HG03066 (cell line): ENCODE results near the gene TDRD15.
"Not testable (repeated sequence)": the region's sequence is repeated elsewhere in the genome, so short reads cannot be mapped to it uniquely, and the experiment has no call there.

Source experiments
- ATAC-seq: cut with Tn5 transposase; IDR thresholded peaks from one replicate; pipeline ENCODE4 v1.9.1; 2021; ENCODE audit warnings: low read depth; ENCODE audit not compliant: unreplicated experiment

The TDRD15 gene

DNA sequence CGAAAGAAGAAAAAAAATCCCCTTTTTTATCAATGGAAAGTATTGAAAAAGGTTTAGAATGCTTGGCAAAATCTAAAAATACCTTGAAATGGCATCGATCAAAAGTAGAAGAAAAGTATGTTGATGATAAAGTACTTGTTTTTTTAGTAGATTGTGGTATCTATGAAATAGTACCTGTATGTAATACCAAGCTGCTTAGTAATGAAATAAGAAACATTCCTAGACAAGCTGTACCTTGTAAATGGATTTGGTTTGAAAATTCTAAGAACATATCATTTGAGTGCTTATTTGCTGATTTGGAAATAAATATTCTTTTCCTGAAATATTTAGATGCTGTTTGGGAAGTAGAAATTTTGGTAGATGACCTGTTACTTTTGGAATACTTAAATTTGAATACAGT is 18.4 kb downstream of the TDRD15 start:
- no peak for ATAC-seq

DNA sequence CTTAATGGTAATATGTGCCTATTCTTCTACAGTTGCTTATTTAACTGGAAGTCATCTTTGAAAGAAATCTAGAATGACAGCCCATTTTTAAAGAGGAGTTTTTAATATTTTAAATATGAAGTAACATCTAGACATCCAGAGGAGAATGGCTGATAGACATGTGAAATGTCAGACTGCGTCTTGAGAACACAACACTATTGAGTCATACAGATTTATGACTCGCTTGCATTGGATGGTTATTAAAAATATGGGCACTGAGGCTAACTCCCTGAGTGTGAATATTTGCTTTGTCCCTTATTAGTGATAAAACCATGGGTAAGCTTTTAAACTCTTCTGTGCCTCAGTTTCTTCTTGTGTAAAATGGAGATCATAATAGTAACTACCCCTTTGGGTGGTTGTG is 22.9 kb downstream of the TDRD15 start:
- ATAC-seq = no peak

DNA sequence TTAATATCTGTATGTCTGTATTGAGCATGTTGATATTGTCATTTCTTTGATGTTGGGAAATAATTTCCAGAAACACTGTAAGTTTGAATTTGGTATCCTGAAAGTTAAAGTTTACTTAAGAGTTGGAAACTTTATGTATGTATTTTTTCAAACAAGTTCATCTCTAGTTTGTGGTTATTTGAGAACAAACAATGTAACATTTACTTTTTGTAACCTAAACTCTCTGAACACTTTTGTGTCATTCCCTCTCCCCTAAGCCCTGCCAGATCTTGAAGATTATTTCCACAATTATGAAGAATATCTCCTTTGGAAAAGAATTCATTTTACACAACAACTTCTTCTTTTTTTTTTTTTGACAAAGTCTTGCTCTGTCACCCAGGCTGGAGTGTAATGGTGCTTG is 24.9 kb downstream of the TDRD15 start:
- no peak for ATAC-seq

DNA sequence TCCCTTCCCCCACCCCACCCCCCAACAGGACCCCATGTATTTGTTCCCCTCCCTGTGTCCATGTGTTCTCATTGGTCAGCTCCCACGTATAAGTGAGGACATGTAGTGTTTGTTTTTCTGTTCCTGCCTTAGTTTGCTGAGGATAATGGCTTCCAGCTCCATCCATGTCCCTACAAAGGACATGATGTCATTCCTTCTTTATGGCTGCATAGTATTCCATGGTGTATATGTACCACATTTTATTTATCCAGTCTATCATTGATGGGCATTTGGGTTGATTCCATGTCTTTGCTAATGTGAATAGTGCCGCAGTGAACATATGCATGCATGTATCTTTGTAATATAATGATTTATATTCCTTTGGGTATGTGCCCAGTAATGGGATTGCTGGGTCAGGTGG is 27.5 kb downstream of the TDRD15 start:
- ATAC-seq = not testable (repeated sequence)

DNA sequence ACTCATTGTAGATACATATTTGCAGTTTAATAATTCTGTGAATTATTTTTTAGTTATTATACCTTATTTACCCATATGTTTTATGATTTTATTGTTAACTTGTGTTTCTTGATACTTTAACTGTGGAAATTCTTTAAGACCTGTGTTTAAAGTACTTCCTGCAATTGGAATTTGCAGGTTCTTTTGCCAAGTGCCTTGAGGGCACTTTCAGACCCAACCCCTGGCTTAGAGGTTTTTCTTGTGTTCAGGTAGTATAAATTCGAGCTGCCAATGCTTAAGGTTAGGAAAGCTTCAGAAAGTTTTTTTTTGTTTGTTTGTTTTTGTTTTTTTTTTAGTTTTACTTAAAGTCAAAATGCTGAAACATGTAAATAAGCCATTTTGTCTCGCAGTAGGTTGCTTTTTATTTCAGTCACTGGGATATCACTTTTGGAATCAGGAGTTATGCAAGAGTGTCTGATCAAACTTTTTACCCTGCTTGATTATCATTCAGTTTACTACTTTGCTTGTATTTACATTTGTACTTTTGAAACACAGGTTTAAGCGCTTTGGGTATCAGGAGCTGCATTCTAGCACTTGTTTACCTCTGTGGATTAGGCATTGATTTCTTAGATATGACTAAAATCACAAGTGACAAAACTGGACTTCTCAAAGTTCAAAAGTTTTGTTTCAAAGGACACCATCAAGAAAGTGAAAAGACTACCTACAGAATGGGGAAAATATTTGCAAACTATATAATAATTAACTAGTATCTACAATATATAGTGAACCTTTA is 31.8 kb downstream of the TDRD15 start:
- ATAC-seq = no peak

DNA sequence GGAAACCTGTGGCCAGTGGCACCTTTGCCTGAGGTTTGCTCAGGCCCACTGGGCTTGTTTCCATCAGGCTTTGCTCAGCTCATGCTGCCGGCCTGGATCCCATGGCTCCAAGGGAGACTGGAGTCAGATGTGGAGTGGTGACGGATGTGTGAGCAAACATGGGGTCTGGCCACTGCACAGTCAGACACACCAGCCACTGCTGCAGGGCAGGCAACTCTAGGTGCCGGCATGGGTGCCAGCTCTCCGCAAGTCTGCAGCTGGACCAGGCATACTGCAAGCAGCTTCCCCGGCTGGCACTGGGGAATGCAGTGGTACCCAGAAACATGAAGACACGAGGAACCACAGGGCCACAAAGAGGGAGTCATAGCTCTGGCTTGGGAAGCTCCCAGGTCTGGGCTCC is 37.4 kb downstream of the TDRD15 start:
- ATAC-seq = no peak

DNA sequence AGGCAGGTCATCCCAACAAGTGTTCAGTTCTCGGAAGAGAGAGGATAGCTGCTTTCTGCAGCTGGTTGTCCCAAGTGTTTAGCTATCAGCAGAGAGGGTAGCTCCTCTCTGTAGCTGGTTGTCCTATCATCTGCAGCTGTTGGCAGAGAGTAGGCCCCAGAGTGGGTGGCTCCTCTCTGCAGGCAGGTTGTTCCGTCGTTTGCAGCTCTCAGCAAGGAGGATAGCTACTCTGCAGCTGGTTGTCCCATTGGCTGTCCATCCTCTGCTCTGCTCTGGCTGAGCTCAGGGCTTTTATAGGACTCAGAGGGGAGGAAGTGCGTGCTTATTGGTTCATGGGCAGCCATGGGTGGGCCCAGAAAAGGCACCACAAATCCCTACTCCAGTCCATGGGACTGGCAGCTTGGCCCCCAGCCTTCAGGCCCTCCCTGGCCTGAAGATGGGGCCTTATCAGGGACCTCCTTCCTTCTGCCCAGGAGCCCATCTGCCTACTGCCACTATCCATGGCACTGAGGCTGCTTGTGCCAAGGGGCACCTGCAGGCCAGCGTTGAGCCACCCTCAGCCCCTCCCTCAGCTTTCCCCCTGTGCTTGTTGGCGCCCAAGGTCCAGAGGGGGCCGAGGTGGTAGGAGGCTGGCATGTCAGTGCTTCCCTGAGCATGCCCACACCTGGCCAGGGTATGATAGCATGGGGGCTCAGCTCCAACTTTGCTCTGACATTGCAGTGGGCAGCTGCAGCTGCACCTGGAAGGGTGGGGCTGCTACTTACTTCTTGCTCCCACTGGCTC is 38.3 kb downstream of the TDRD15 start:
- no peak for ATAC-seq

DNA sequence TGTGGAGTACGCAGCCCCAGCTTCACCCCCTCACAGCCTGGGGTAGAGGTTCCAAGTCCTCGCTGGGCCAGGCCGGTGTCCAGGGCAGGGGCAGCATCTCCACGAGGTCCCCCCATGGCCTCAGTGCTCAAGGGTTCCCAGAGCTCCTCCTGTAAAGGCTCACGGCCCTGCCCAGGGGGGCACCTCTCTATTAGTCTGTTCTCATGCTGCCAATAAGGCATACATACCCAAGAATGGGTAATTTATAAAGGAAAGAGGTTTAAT is 38.8 kb downstream of the TDRD15 start:
- ATAC-seq = no peak

DNA sequence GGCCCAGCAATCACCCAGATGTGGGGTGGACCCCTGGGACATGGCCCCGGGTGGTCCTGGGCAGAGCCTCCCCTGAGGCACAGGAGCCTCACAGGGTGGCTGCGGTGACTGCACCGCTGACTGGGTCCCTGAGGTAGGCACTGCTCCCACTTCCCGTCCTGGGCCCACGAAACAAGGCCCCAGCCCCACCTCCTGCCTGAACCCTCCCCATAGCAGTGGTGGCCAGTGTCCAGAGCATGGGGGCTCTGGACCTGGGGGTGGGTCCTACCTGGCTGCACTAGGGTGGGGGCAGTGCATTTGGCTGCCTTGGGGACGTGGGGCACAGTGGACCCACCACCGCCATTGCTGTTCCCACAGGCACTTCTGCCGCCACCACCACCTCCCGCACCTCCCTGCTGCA is 39.4 kb downstream of the TDRD15 start:
- no peak for ATAC-seq

DNA sequence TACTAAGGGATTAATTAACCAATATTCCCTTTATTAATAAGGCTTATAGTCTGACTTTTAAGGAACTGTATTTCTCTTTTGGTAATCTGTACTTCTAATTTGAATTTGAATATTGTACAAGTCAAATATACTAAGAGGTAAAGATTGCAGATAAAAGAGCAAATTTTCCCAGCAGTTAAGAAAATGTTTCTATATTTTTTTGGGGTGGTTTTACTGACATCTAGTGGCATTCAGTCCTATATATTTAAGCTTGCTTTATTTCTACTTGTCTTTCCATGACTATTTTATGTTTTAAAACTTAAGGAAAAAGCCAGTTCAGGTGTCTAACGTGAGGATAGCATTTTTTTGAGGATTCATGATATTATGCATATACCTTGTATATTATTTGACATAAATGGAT is 41.6 kb downstream of the TDRD15 start:
- no peak for ATAC-seq

DNA sequence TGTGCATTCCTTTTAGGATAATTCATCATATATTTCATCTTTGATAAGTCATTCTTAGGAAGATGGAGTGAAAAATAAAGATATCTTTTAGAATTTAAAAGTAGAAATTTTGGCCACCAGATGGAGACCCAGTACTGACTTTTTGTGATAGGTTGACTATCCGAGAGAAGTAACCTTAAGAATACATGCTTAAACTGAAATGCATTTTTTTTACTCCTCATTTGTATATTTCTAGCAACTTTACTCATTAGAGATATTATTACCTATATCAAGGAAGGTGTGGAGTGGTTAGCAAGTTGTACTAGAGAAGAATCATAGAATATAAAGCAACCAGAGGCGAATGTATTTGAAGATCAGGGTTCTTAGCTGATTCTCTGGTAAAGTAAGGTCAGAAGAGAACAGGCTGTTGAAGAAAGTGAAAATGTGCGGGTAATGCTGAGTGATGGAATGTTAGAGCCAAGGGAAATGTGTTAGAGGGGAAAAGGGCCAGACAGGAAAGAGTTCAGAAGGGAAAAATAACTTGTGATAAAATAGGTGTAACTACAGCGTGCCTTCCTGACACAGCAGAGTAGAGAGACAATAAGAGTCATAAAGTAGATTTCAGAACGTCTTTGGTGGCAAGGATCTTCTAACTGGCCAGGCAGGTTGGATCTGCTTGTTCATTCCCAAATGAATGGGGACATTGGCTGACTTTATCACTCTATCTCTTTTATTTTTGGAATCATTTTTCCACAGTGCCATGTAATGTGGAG is 52.3 kb downstream of the TDRD15 start:
- no peak for ATAC-seq

DNA sequence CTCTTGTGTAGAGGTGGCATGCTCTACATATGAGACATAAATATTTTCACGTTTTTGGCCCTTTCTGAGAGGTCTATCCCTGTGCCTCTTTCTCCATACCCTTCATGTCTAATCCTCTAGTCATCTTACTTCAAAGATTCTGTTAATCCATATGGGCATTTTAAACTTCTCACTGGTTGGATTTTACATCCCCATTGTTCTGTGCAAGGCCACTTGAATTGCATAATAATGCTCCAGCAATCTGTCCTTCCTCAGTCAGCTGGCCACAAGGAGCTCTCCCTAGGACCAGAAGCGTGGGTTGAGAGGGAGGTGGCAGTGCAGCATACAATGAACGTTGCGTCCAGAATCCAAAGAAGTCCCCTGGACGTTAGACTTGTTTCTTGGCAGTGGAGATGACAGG is 58.2 kb downstream of the TDRD15 start:
- no peak for ATAC-seq

DNA sequence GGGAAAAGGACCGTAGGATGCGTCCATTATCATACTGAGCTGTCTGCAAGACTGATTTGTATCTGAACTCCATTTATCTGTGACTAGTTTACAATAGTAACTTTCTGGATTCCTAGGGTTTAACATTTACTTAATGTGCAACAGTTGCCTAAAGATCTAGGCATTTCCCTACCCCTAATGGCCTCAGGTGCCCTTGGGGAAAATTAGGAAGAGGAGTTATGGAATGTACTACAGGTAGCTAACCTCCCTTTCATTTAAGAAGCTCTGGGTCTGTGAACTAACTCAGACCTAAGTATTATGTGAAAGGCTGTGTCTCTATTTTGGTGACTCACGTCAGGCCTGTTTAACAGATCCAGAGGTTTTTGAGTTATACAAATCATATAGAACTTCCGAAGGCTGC is 59.5 kb downstream of the TDRD15 start:
- no peak for ATAC-seq

DNA sequence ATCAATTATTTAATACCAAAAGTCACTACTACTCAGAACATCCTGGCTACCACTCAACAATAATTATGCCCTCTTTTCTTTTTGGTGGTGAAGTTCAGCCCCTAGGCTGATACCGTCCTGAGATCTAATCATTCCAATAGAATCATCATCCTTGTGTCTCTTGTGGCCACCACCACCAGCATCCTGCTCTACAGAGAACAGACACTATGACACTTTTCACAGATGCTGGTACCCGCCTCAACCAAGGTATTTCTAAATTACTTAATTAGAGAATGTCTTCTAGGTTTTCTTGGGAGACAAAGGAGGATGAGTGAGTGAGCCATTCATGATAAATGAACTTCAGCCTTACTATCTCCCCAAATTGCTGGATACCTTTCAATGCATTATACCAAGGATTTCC is 60.0 kb downstream of the TDRD15 start:
- no peak for ATAC-seq

DNA sequence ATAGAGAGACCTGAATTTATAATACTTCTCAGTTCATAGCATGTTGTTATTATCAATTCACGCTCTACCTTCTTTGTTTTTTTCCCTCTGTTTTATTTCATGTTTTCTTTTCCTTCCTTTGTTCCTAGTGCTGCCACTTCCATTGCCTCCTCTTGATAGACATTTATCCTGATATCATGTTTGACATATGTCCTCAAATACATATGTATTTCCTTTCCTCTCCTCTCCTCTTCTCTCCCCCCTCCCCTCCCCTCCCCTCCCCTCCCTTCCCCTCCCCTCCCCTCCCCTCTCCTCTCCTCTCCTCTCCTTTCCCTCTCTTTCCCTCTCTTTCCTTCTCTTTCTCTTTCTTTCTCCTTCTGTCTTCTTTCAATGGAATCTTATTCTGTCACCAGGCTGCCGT is 67.8 kb downstream of the TDRD15 start:
- ATAC-seq = no peak
